ENCODE results near the gene TAF4.
A peak's percentile ranks its signal among the peaks of the same experiment; 100 is the strongest.

The TAF4 gene, protein sequence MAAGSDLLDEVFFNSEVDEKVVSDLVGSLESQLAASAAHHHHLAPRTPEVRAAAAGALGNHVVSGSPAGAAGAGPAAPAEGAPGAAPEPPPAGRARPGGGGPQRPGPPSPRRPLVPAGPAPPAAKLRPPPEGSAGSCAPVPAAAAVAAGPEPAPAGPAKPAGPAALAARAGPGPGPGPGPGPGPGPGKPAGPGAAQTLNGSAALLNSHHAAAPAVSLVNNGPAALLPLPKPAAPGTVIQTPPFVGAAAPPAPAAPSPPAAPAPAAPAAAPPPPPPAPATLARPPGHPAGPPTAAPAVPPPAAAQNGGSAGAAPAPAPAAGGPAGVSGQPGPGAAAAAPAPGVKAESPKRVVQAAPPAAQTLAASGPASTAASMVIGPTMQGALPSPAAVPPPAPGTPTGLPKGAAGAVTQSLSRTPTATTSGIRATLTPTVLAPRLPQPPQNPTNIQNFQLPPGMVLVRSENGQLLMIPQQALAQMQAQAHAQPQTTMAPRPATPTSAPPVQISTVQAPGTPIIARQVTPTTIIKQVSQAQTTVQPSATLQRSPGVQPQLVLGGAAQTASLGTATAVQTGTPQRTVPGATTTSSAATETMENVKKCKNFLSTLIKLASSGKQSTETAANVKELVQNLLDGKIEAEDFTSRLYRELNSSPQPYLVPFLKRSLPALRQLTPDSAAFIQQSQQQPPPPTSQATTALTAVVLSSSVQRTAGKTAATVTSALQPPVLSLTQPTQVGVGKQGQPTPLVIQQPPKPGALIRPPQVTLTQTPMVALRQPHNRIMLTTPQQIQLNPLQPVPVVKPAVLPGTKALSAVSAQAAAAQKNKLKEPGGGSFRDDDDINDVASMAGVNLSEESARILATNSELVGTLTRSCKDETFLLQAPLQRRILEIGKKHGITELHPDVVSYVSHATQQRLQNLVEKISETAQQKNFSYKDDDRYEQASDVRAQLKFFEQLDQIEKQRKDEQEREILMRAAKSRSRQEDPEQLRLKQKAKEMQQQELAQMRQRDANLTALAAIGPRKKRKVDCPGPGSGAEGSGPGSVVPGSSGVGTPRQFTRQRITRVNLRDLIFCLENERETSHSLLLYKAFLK

GRCh38 chr20:62065674-62066338 lies at the start of gene TAF4:
Gene TAF4 (minus strand): TSS chr20:62065881. CDS start chr20:62065810, 71 bp downstream.
- TF ChIP-seq CTCF (IDR thresholded peaks at IDR 0.05; ENCODE audit: low read depth, low read length) = no peak
- peak within 1 kb of the TSS; percentile 68 for H3K4me3 ChIP-seq (ENCODE audit: low read depth, low read length)

DNA sequence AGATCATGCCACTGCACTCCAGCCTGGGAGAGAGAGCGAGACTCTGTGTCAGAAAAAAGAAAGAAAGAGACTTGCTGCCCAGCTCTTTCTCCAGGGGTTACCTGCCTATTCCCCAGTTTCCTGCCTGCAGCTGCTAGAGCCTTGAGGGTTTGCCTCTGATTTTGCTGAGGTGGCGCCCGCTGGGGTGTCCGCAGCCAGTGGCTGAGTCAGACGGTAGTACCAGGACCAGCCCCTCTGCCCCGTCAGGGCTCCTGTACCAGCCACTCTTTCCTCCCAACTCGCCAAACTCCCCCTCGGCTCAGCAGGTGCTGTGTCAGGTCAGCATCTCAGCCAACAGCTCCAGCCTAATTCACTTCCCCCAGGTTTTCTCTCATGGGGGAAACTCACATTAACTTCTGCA lies 49.2 kb upstream of the TAF4 start:
- TF ChIP-seq CTCF (IDR thresholded peaks at IDR 0.05; ENCODE audit: low read depth, low read length) = no peak
- H3K4me3 ChIP-seq (ENCODE audit: low read depth, low read length) = no peak overlapping the region

GRCh38 chr20:62112368-62112767 lies 46.7 kb upstream of the TAF4 start:
- TF ChIP-seq CTCF (IDR thresholded peaks at IDR 0.05; ENCODE audit: low read depth, low read length) = no peak
- no peak overlapping the region for H3K4me3 ChIP-seq (ENCODE audit: low read depth, low read length)

DNA sequence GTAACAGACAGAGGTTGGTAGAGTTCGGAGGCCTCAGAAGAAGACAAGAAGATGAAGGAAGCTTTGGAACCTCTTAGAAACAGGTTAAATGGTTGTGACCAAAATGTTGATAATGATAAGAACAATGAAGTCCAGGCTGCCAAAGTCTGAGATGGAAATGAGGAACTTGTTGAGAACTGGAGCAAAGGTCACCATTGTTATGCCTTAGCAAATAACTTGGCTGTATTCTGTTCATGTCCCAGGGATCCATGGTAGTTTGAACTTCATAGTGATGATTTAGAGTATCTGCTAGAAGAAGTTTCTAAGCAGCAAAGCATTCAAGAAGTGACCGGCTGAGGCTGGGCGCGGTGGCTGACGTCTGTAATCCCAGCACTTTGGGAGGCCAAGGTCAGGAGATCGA lies 45.5 kb upstream of the TAF4 start:
- no peak for TF ChIP-seq CTCF (IDR thresholded peaks at IDR 0.05; ENCODE audit: low read depth, low read length)
- no peak overlapping the region for H3K4me3 ChIP-seq (ENCODE audit: low read depth, low read length)

GRCh38 chr20:62105592-62105991 lies 39.9 kb upstream of the TAF4 start:
- no peak for TF ChIP-seq CTCF (IDR thresholded peaks at IDR 0.05; ENCODE audit: low read depth, low read length)
- no peak overlapping the region for H3K4me3 ChIP-seq (ENCODE audit: low read depth, low read length)

DNA sequence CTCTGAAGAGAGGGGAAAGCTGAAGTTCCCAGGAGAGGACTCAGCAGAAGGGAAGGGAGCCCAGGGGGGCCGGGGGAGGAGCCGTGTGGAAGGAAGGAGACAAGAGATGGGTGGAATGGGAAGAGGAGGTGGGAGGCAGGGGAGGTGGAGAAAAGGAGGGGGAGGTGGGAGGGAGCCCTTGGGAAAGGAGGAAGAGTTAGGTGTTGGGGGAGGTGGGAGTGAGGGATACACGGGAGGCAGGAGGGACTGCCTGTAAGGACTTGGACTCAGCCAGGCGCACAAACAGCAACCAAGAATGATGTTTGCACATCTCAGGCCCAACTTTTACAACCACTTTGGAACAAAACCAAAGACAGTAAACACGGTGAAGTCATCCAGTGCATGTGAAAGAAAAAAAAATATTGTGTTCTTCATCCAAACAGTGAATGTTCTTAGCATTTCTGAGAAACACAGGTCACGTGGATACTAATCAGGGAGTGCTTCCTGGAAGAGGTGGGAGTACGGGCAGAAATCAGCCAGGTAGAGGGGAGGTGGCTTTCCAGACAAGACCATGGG lies 39.2 kb upstream of the TAF4 start:
- no peak overlapping the region for H3K4me3 ChIP-seq (ENCODE audit: low read depth, low read length)
- TF ChIP-seq CTCF (IDR thresholded peaks at IDR 0.05; ENCODE audit: low read depth, low read length) = no peak
